H1 (cell line): ENCODE measurements around the gene MYLK. TPM values are rescaled to one million over a fixed set of nuclear protein-coding genes. Genes with fewer than 3 reads are reported as not detected.

ENCODE experiments used
- CTCF ChIA-PET: fragments of 300-600 bp; sonication (Branson Sonifier 250); formaldehyde crosslinking; loops from one replicate; lab custom pipeline; 2021; ENCODE audit not compliant: partially characterized antibody; lab: Charles Lee
- POLR2A ChIA-PET: fragments of 300-600 bp; sonication (Branson Sonifier 250); formaldehyde crosslinking; loops from one replicate; lab custom pipeline; 2021; ENCODE audit warnings: inconsistent platforms; ENCODE audit not compliant: partially characterized antibody; lab: Charles Lee
- DNase-seq, 2 experiments: peaks; one replicate each; pipeline versions ENCODE4 v3.0.0 to v3.0.0-alpha.2; 2010 to 2022; ENCODE audit warnings: low spot score in 2 of 2, low read depth in 1 of 2, mixed read lengths in 1 of 2
- FAIRE-seq: peaks from 2 replicates; lab custom pipeline; 2011; peaks lifted over from hg19 to GRCh38; lab: Jason Lieb, UNC
- H2AFZ ChIP-seq: 2 replicates; pipeline ENCODE4 v1.8.1; 2012; ENCODE audit warnings: low read length, inconsistent platforms
- H2AK5ac ChIP-seq: 2 replicates; pipeline ENCODE4 v1.6.1; 2013; ENCODE audit warnings: low read depth, low read length
- H2BK120ac ChIP-seq: replicated peaks from 2 replicates; pipeline ENCODE3; 2013; ENCODE audit warnings: low read depth, low read length, inconsistent platforms
- H2BK12ac ChIP-seq: 2 replicates; pipeline ENCODE4 v1.6.1; 2013; ENCODE audit warnings: low read depth, low read length
- H2BK15ac ChIP-seq: 2 replicates; pipeline ENCODE4 v1.6.1; 2013; ENCODE audit warnings: low read length
- H2BK20ac ChIP-seq: 2 replicates; pipeline ENCODE4 v1.6.1; 2013; ENCODE audit warnings: low read length
- H2BK5ac ChIP-seq: 2 replicates; pipeline ENCODE4 v1.6.1; 2013; ENCODE audit warnings: low read depth, low read length
- H3K14ac ChIP-seq: 2 replicates; pipeline ENCODE4 v1.6.1; 2013; ENCODE audit warnings: inconsistent platforms; ENCODE audit not compliant: insufficient read length
- H3K18ac ChIP-seq: 2 replicates; pipeline ENCODE4 v1.6.1; 2013; ENCODE audit warnings: low read length; ENCODE audit errors: extremely low read depth
- H3K23ac ChIP-seq: 2 replicates; pipeline ENCODE4 v1.6.1; 2013; ENCODE audit warnings: inconsistent platforms; ENCODE audit not compliant: insufficient read length
- H3K23me2 ChIP-seq: 2 replicates; pipeline ENCODE4 v1.6.1; 2013; ENCODE audit warnings: low read depth, low read length
- H3K27ac ChIP-seq: 2 replicates; pipeline ENCODE4 v1.6.1; 2011; ENCODE audit warnings: low read depth, low read length, inconsistent platforms
- H3K27me3 ChIP-seq, 4 experiments: replicated peaks in 1 of 4; 1 replicate in 1 of 4; 2 replicates in 3 of 4; pipeline versions ENCODE4 v1.6.1 to v1.8.1; 2011 to 2013; ENCODE audit warnings: low read length in 3 of 4, mild to moderate bottlenecking in 3 of 4, inconsistent platforms in 2 of 4, mixed read lengths in 2 of 4, moderate library complexity in 1 of 4; ENCODE audit not compliant: control insufficient read depth in 3 of 4, insufficient read depth in 3 of 4; ENCODE audit errors: extremely low read depth in 1 of 4
- H3K36me3 ChIP-seq, 4 experiments: 2 replicates each; pipeline versions ENCODE4 v1.6.1 to v1.8.1; 2011 to 2013; ENCODE audit warnings: mild to moderate bottlenecking in 4 of 4, low read length in 3 of 4, moderate library complexity in 2 of 4, control low read depth in 1 of 4, inconsistent platforms in 1 of 4; ENCODE audit not compliant: insufficient read depth in 4 of 4, control insufficient read depth in 2 of 4
- H3K4ac ChIP-seq: replicated peaks from 2 replicates; pipeline ENCODE3; 2013; ENCODE audit warnings: low read length, low read depth, mixed read lengths, inconsistent platforms; ENCODE audit not compliant: insufficient read length
- H3K4me1 ChIP-seq, 4 experiments: replicated peaks in 1 of 4; 1 replicate in 1 of 4; 2 replicates in 3 of 4; pipeline versions ENCODE4 v1.6.1 to v1.8.1; 2011 to 2013; ENCODE audit warnings: low read length in 3 of 4, inconsistent platforms in 2 of 4, mixed read lengths in 1 of 4; ENCODE audit not compliant: insufficient read depth in 4 of 4, control insufficient read depth in 3 of 4
- H3K4me2 ChIP-seq, 2 experiments: 2 replicates each; pipeline versions ENCODE4 v1.6.1 to v1.8.1; 2011 to 2013; ENCODE audit warnings: low read depth in 2 of 2, low read length in 2 of 2, control low read depth in 1 of 2, inconsistent platforms in 1 of 2, mild to moderate bottlenecking in 1 of 2; ENCODE audit not compliant: insufficient read depth in 1 of 2
- H3K4me3 ChIP-seq, 4 experiments: fragments of 200-600, 300-600 bp in 1 of 4; sonication (generic), shearing (Covaris generic), sonication (Bioruptor Twin) in 1 of 4; 2 replicates each; pipeline versions ENCODE4 v1.5.1 to v1.8.1; 2011 to 2016; ENCODE audit warnings: low read length in 4 of 4, low read depth in 3 of 4, control low read depth in 2 of 4, inconsistent platforms in 2 of 4, mild to moderate bottlenecking in 2 of 4, mixed read lengths in 1 of 4, moderate library complexity in 1 of 4; ENCODE audit not compliant: insufficient read depth in 2 of 4; ENCODE audit errors: extremely low read depth in 1 of 4
- H3K56ac ChIP-seq: replicated peaks from 2 replicates; pipeline ENCODE3; 2013; ENCODE audit warnings: low read depth, mild to moderate bottlenecking, mixed read lengths, low read length, inconsistent platforms; ENCODE audit not compliant: insufficient read length
- H3K79me1 ChIP-seq: 2 replicates; pipeline ENCODE4 v1.6.1; 2013; ENCODE audit warnings: low read depth, low read length, control low read depth
- H3K79me2 ChIP-seq, 2 experiments: 2 replicates each; pipeline versions ENCODE4 v1.6.1 to v1.8.1; 2012 to 2013; ENCODE audit warnings: low read length in 2 of 2, mild to moderate bottlenecking in 2 of 2, inconsistent platforms in 1 of 2; ENCODE audit not compliant: insufficient read depth in 2 of 2, control insufficient read depth in 1 of 2
- H3K9ac ChIP-seq, 4 experiments: replicated peaks in 1 of 4; 1 replicate in 1 of 4; 2 replicates in 3 of 4; pipeline versions ENCODE4 v1.6.1 to v1.8.1; 2011 to 2013; ENCODE audit warnings: low read depth in 3 of 4, low read length in 3 of 4, control low read depth in 2 of 4, mild to moderate bottlenecking in 2 of 4, moderate library complexity in 2 of 4, inconsistent platforms in 1 of 4; ENCODE audit errors: extremely low read depth in 1 of 4
- H3K9me3 ChIP-seq, 2 experiments: 2 replicates each; pipeline versions ENCODE4 v1.6.1 to v1.8.1; 2012 to 2013; ENCODE audit warnings: mild to moderate bottlenecking in 2 of 2, moderate library complexity in 2 of 2, control low read depth in 1 of 2, inconsistent platforms in 1 of 2, low read depth in 1 of 2, low read length in 1 of 2, mixed read lengths in 1 of 2; ENCODE audit not compliant: insufficient read depth in 2 of 2
- H4K20me1 ChIP-seq, 2 experiments: replicated peaks in 1 of 2; 2 replicates each; pipeline versions ENCODE3 to v1.8.1; 2011 to 2013; ENCODE audit warnings: inconsistent platforms in 2 of 2, low read length in 2 of 2, mild to moderate bottlenecking in 1 of 2; ENCODE audit not compliant: insufficient read depth in 2 of 2, control insufficient read depth in 1 of 2
- H4K5ac ChIP-seq: 2 replicates; pipeline ENCODE4 v1.6.1; 2013; ENCODE audit warnings: low read length, low read depth, mixed read lengths, inconsistent platforms; ENCODE audit not compliant: insufficient read length
- H4K8ac ChIP-seq: 2 replicates; pipeline ENCODE4 v1.8.0; 2013; ENCODE audit warnings: mild to moderate bottlenecking, moderate library complexity, low read length, inconsistent platforms; ENCODE audit not compliant: insufficient read depth; ENCODE audit errors: extremely low read depth
- H4K91ac ChIP-seq: replicated peaks from 2 replicates; pipeline ENCODE3; 2013; ENCODE audit warnings: low read length, mixed read lengths, inconsistent platforms; ENCODE audit not compliant: insufficient read length
- BRCA1 ChIP-seq: IDR thresholded peaks from 2 replicates; pipeline ENCODE4 v1.6.1; 2012; ENCODE audit warnings: low read depth, low read length, improper control_type of control experiment
- polyA plus RNA-seq, 7 experiments: library from polyadenylated mRNA; depleted of rRNA in 3 of 7; stranded (reverse) in 5 of 7; unstranded in 2 of 7; fragments of >200 nt in 5 of 7; fragments of 200-250 nt in 2 of 7; gene quantifications; 1 replicate in 5 of 7; 2 replicates in 1 of 7; 4 replicates in 1 of 7; pipeline versions ENCODE4 v1.2.1 to v1.2.3, GENCODE V29; 2011 to 2013; ENCODE audit warnings: missing spikeins in 2 of 7, mixed read lengths in 2 of 7
- total RNA-seq: library from RNA; stranded (reverse); fragmentation: NEBNext Ultra II Directional; extraction: Animal tissue kit (Norgen Biotek cat#: 25700); gene quantifications from 2 replicates; pipeline ENCODE4 v1.2.1, GENCODE V29; 2021

MYLK gene
- total and polyA plus RNA-seq, 2 of the 8 experiments (the other 6 are each of a cell fraction or from before 2014, with no cell fraction given): 11.6 to 21.3 TPM

- Histone ChIP-seq H3K56ac (no peak overlapping the region), H3K27ac (peak overlapping the region; percentile 61; the same call in 1 of the 2 replicates), H3K23ac (no peak overlapping the region), H3K79me1 (no peaks in the 10 kb centered on the region), H2BK5ac (no peak overlapping the region), H3K9ac (peak overlapping the region in 1 of 4 experiments; percentile 32; a peak in 1 of 7 replicates), H3K9me3 (peaks cover 15 to 20% of the 10 kb centered on the region in 2 experiments), H4K8ac (no peak overlapping the region), H2BK120ac (no peak overlapping the region), H4K20me1 (no peaks in the 10 kb centered on the region)
- no peak for DNase-seq
- no peak for TF ChIP-seq BRCA1
- TF ChIP-seq, all 59 proteins: peak for 0
- POLR2A ChIA-PET: interaction anchor here (0.8 kb wide), 1 partner anchor 40 kb away, joined by 4 read pairs; no protein-coding TSS in a partner anchor
- H2AK5ac ChIP-seq: peak overlapping the region; percentile 71; the same call in 1 of the 2 replicates
- no peak overlapping the region for H2AFZ ChIP-seq
- H3K23me2 ChIP-seq: no peaks in the 10 kb centered on the region
- no peak overlapping the region for H4K5ac ChIP-seq
- no peaks in the 10 kb centered on the region for H3K27me3 ChIP-seq
- H3K18ac ChIP-seq: no peak overlapping the region
- no peaks in the 10 kb centered on the region; a peak in 1 of 8 replicates for H3K36me3 ChIP-seq
- H2BK12ac ChIP-seq: peak overlapping the region; percentile 77; the same call in 1 of the 2 replicates
- H2BK15ac ChIP-seq: no peak overlapping the region
- no peak overlapping the region for H3K4me2 ChIP-seq
- CTCF ChIA-PET: interaction anchor here (1.5 to 1.8 kb wide), 2 partner anchors 38 to 120 kb away, joined by 3 to 8 read pairs; no protein-coding TSS in a partner anchor
- H2BK20ac ChIP-seq: no peak overlapping the region
- no peak overlapping the region for H4K91ac ChIP-seq
- no peaks in the 10 kb centered on the region for H3K4me1 ChIP-seq
- H3K4me3 ChIP-seq: no peak overlapping the region
- no peak overlapping the region for H3K14ac ChIP-seq
- FAIRE-seq: no peak
- no peaks in the 10 kb centered on the region for H3K79me2 ChIP-seq
- no peak overlapping the region for H3K4ac ChIP-seq
Measured at GRCh38 chr3:123843668-123844067, 40.5 kb downstream of the MYLK start.
